Measurements from ENCODE around the gene R3HDM2.
A peak's percentile ranks its signal among the peaks of the same experiment; 100 is the strongest.
"Not testable (repeated sequence)": the region's sequence is repeated elsewhere in the genome, so short reads cannot be mapped to it uniquely, and the experiment has no call there.

R3HDM2 gene

GRCh38 chr12:57341275-57341990 lies 89.4 kb downstream of the R3HDM2 start:
- ChIA-PET CTCF (interaction anchor here (0.8 to 3.0 kb wide), 6 partner anchors 8 to 115 kb away, joined by 3 to 12 read pairs (median 6); no protein-coding TSS in a partner anchor), POLR2A (interaction anchor here (0.7 kb wide), 1 partner anchor 23 kb away, joined by 3 read pairs; no protein-coding TSS in a partner anchor)
- Histone ChIP-seq H3K9me3 (ENCODE audit: control extremely low read depth in 1 of 5, control insufficient read depth in 4 of 5, insufficient read depth in 2 of 5, low read depth in 1 of 5, low read length in 4 of 5) (peaks cover 0 to 3% (median 0%) of the 10 kb centered on the region in 5 experiments), H3K4me1 (ENCODE audit: control extremely low read depth in 1 of 4, control insufficient read depth in 4 of 4, insufficient read depth in 4 of 4, low read length in 3 of 4) (peaks cover 0 to 22% (median 9%) of the 10 kb centered on the region in 4 experiments), H3K4me3 (ENCODE audit: control insufficient read depth in 1 of 7, extremely low read depth in 1 of 7, insufficient read depth in 4 of 7, low read depth in 2 of 7, low read length in 6 of 7) (no peak overlapping the region), H3K36me3 (ENCODE audit: control insufficient read depth in 4 of 4, insufficient read depth in 4 of 4, low read length in 3 of 4) (peaks cover 0 to 8% (median 0%) of the 10 kb centered on the region in 4 experiments), H3K27ac (ENCODE audit: insufficient read depth in 1 of 2, low read depth in 1 of 2, low read length in 2 of 2, poor library complexity in 1 of 2, severe bottlenecking in 2 of 2) (no peak overlapping the region), H3K27me3 (replicated peaks in 2 of 5; ENCODE audit: control insufficient read depth in 4 of 5, insufficient read depth in 5 of 5, low read length in 4 of 5) (no peaks in the 10 kb centered on the region)
- 100% methylated on average over 2 of the region's 7 CpGs for WGBS (ENCODE audit: insufficient coverage)
- no peak for DNase-seq

DNA sequence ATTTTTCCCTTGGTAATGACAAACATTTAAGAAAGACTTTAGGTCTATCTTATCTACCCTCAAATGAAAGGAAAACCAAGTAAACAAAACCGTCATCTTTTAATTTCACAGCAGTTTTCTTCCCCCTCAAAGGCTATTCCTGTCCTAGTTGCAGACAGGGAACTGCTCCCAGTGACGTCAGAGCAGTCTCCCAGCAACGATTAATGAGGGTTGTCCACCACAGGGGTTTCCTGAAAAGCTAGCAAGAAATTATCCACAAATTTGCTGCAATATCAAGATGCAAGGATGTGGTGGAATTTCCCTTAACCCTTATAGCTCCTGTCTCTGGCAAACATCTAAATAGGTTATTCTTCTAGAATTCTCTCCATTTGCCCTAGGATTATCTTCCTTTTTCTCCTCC lies 90.7 kb downstream of the R3HDM2 start:
- Histone ChIP-seq H3K27ac (ENCODE audit: insufficient read depth in 1 of 2, low read depth in 1 of 2, low read length in 2 of 2, poor library complexity in 1 of 2, severe bottlenecking in 2 of 2) (peak overlapping the region; percentile 28 to 75), H3K36me3 (ENCODE audit: control insufficient read depth in 4 of 4, insufficient read depth in 4 of 4, low read length in 3 of 4) (peaks cover 0 to 8% (median 0%) of the 10 kb centered on the region in 4 experiments), H3K9me3 (ENCODE audit: control extremely low read depth in 1 of 5, control insufficient read depth in 4 of 5, insufficient read depth in 2 of 5, low read depth in 1 of 5, low read length in 4 of 5) (no peaks in the 10 kb centered on the region), H3K27me3 (replicated peaks in 2 of 5; ENCODE audit: control insufficient read depth in 4 of 5, insufficient read depth in 5 of 5, low read length in 4 of 5) (no peaks in the 10 kb centered on the region), H3K4me3 (ENCODE audit: control insufficient read depth in 1 of 7, extremely low read depth in 1 of 7, insufficient read depth in 4 of 7, low read depth in 2 of 7, low read length in 6 of 7) (peak overlapping the region in 3 of 7 experiments; percentile 33 to 53 (median 52)), H3K4me1 (ENCODE audit: control extremely low read depth in 1 of 4, control insufficient read depth in 4 of 4, insufficient read depth in 4 of 4, low read length in 3 of 4) (peaks cover 0 to 22% (median 9%) of the 10 kb centered on the region in 4 experiments)
- DNase-seq = peak; percentile 87
- 0% methylated on average over 1 of the region's 3 CpGs for WGBS (ENCODE audit: insufficient coverage)
- CTCF ChIA-PET = interaction anchor here (0.6 to 3.0 kb wide), 4 partner anchors 32 to 115 kb away, joined by 3 to 15 read pairs (median 4); partner anchors contain the start of gene INHBE
- POLR2A ChIA-PET = interaction anchor here (1.1 kb wide), 1 partner anchor 90 kb away, joined by 3 read pairs; no protein-coding TSS in a partner anchor

DNA sequence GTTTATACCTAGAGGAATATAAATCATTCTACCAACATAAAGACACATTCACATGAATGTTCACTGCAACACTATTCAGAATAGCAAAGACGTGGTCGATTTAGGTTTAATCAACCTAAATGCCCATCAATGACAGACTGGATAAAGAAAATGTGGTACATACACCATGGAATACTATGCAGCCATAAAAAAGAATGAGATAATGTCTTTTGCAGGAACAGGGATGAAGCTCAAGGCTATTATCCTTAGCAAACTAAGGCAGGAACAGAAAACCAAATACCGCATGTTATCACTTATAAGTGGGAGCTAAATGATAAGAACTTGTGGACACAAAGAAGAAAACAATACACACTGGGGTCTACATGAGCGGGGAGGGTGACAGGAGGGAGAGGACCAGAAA lies 94.5 kb downstream of the R3HDM2 start:
- WGBS (ENCODE audit: insufficient coverage) = 100% methylated on average over 1 of the region's 4 CpGs
- H3K27me3 ChIP-seq (replicated peaks in 2 of 5; ENCODE audit: control insufficient read depth in 4 of 5, insufficient read depth in 5 of 5, low read length in 4 of 5); H3K4me3 ChIP-seq (ENCODE audit: control insufficient read depth in 1 of 7, extremely low read depth in 1 of 7, insufficient read depth in 4 of 7, low read depth in 2 of 7, low read length in 6 of 7); H3K36me3 ChIP-seq (ENCODE audit: control insufficient read depth in 4 of 4, insufficient read depth in 4 of 4, low read length in 3 of 4); H3K9me3 ChIP-seq (ENCODE audit: control extremely low read depth in 1 of 5, control insufficient read depth in 4 of 5, insufficient read depth in 2 of 5, low read depth in 1 of 5, low read length in 4 of 5); H3K27ac ChIP-seq (ENCODE audit: insufficient read depth in 1 of 2, low read depth in 1 of 2, low read length in 2 of 2, poor library complexity in 1 of 2, severe bottlenecking in 2 of 2); DNase-seq: not testable (repeated sequence)
- ChIA-PET CTCF (interaction anchor here (0.7 to 1.9 kb wide), 3 partner anchors 17 to 120 kb away, joined by 3 to 4 read pairs (median 4); no protein-coding TSS in a partner anchor), POLR2A (interaction anchor here (0.7 to 1.2 kb wide), 3 partner anchors 9 to 86 kb away, joined by 3 to 6 read pairs (median 3); no protein-coding TSS in a partner anchor)
- peaks cover 0 to 20% (median 5%) of the 10 kb centered on the region in 4 experiments for H3K4me1 ChIP-seq (ENCODE audit: control extremely low read depth in 1 of 4, control insufficient read depth in 4 of 4, insufficient read depth in 4 of 4, low read length in 3 of 4)

- Histone ChIP-seq H3K36me3 (ENCODE audit: control insufficient read depth in 4 of 4, insufficient read depth in 4 of 4, low read length in 3 of 4) (peaks cover 0 to 5% (median 3%) of the 10 kb centered on the region in 4 experiments), H3K4me3 (ENCODE audit: control insufficient read depth in 1 of 7, extremely low read depth in 1 of 7, insufficient read depth in 4 of 7, low read depth in 2 of 7, low read length in 6 of 7) (no peak overlapping the region), H3K4me1 (ENCODE audit: control extremely low read depth in 1 of 4, control insufficient read depth in 4 of 4, insufficient read depth in 4 of 4, low read length in 3 of 4) (peaks cover 0 to 2% (median under 1%) of the 10 kb centered on the region in 4 experiments), H3K27ac (ENCODE audit: insufficient read depth in 1 of 2, low read depth in 1 of 2, low read length in 2 of 2, poor library complexity in 1 of 2, severe bottlenecking in 2 of 2) (no peak overlapping the region), H3K27me3 (replicated peaks in 2 of 5; ENCODE audit: control insufficient read depth in 4 of 5, insufficient read depth in 5 of 5, low read length in 4 of 5) (no peaks in the 10 kb centered on the region), H3K9me3 (ENCODE audit: control extremely low read depth in 1 of 5, control insufficient read depth in 4 of 5, insufficient read depth in 2 of 5, low read depth in 1 of 5, low read length in 4 of 5) (no peaks in the 10 kb centered on the region)
- ChIA-PET POLR2A (interaction anchor here (0.7 kb wide), 1 partner anchor 124 kb away, joined by 4 read pairs; no protein-coding TSS in a partner anchor), CTCF (interaction anchor here (0.8 to 2.4 kb wide), 5 partner anchors 8 to 118 kb away, joined by 3 to 9 read pairs (median 4); no protein-coding TSS in a partner anchor)
- no CpG with 5 or more reads among the region's 1 CpG for WGBS (ENCODE audit: insufficient coverage)
- no peak for DNase-seq
These were observed 96.6 kb downstream of the R3HDM2 start for GRCh38 chr12:57334219-57334618.

DNA sequence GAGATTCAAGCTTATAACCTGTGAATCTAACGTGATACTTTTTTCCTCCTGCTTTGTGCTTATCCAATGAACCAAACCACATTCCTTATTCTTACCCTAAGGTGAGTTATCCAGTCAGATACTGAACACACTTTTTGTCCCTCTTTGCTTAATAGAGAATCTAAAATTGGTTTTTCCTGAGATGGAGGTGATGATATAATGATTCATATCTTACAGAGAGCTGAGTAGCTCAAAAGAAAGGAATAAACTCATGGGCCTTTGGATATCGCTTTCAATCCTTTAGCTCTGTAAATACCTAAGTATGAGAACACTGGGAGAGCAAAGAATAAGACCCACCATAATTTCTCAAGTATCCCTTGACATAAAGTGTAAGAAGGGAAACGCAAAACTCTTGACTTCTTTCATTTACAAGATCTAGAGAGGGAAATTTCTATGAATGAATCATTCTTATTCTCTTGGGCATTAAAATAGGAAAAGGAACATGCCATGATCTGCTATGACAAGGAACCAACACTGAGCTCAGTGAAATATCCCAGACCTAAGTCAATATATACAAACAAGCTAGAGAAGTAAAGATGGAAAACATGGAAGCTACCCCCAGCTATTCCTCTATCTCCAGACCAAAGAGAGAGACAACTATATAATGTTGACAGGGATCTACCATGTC lies 98.1 kb downstream of the R3HDM2 start:
- no peaks in the 10 kb centered on the region for H3K4me1 ChIP-seq (ENCODE audit: control extremely low read depth in 1 of 4, control insufficient read depth in 4 of 4, insufficient read depth in 4 of 4, low read length in 3 of 4)
- no peak overlapping the region for H3K4me3 ChIP-seq (ENCODE audit: control insufficient read depth in 1 of 7, extremely low read depth in 1 of 7, insufficient read depth in 4 of 7, low read depth in 2 of 7, low read length in 6 of 7)
- POLR2A ChIA-PET = interaction anchor here (0.6 kb wide), 1 partner anchor 60 kb away, joined by 3 read pairs; no protein-coding TSS in a partner anchor
- H3K27ac ChIP-seq (ENCODE audit: insufficient read depth in 1 of 2, low read depth in 1 of 2, low read length in 2 of 2, poor library complexity in 1 of 2, severe bottlenecking in 2 of 2) = no peak overlapping the region
- 100% methylated on average over 1 of the region's 3 CpGs for WGBS (ENCODE audit: insufficient coverage)
- H3K27me3 ChIP-seq (replicated peaks in 2 of 5; ENCODE audit: control insufficient read depth in 4 of 5, insufficient read depth in 5 of 5, low read length in 4 of 5) = no peaks in the 10 kb centered on the region
- no peak for DNase-seq
- no peaks in the 10 kb centered on the region for H3K9me3 ChIP-seq (ENCODE audit: control extremely low read depth in 1 of 5, control insufficient read depth in 4 of 5, insufficient read depth in 2 of 5, low read depth in 1 of 5, low read length in 4 of 5)
- CTCF ChIA-PET = interaction anchor here (0.9 to 2.4 kb wide), 7 partner anchors 10 to 120 kb away, joined by 3 to 9 read pairs (median 4); no protein-coding TSS in a partner anchor
- H3K36me3 ChIP-seq (ENCODE audit: control insufficient read depth in 4 of 4, insufficient read depth in 4 of 4, low read length in 3 of 4) = peaks cover 0 to 6% (median 3%) of the 10 kb centered on the region in 4 experiments

DNA sequence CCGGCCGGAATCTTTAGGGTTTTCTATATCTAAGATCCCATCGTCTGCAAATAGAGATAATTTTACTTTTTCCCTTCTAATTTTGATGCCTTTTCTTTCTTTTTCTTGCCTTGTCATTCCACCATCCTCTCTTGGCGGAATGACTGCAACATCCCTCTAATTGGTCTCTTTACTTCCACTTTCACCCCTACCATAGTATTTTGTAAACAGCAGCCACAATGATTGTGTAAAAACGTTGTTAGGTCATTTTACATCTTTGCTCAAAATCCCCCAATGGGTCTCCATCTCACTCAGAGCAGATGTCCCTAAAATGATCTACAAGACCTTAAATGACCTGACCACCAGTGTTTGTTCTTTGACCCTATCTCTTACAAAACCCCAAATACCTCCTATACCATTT lies 99.9 kb downstream of the R3HDM2 start:
- WGBS (ENCODE audit: insufficient coverage) = 92% methylated on average over 4 of the region's 5 CpGs
- ChIA-PET CTCF (no interaction called here), POLR2A (no interaction called here)
- DNase-seq = no peak
- Histone ChIP-seq H3K27ac (ENCODE audit: insufficient read depth in 1 of 2, low read depth in 1 of 2, low read length in 2 of 2, poor library complexity in 1 of 2, severe bottlenecking in 2 of 2) (no peak overlapping the region), H3K4me3 (ENCODE audit: control insufficient read depth in 1 of 7, extremely low read depth in 1 of 7, insufficient read depth in 4 of 7, low read depth in 2 of 7, low read length in 6 of 7) (no peak overlapping the region), H3K36me3 (ENCODE audit: control insufficient read depth in 4 of 4, insufficient read depth in 4 of 4, low read length in 3 of 4) (peaks cover 0 to 9% (median 5%) of the 10 kb centered on the region in 4 experiments), H3K27me3 (replicated peaks in 2 of 5; ENCODE audit: control insufficient read depth in 4 of 5, insufficient read depth in 5 of 5, low read length in 4 of 5) (no peaks in the 10 kb centered on the region), H3K9me3 (ENCODE audit: control extremely low read depth in 1 of 5, control insufficient read depth in 4 of 5, insufficient read depth in 2 of 5, low read depth in 1 of 5, low read length in 4 of 5) (no peaks in the 10 kb centered on the region), H3K4me1 (ENCODE audit: control extremely low read depth in 1 of 4, control insufficient read depth in 4 of 4, insufficient read depth in 4 of 4, low read length in 3 of 4) (no peaks in the 10 kb centered on the region)

Data from common myeloid progenitor, CD34-positive (primary cell).